GM19452 (cell line): ENCODE measurements around the gene MRPS12.
A peak's percentile ranks its signal among the peaks of the same experiment; 100 is the strongest.

Experiments
- ATAC-seq: cut with Tn5 transposase; IDR thresholded peaks from one replicate; pipeline ENCODE4 v1.9.1; 2021; ENCODE audit not compliant: unreplicated experiment

The MRPS12 gene

DNA sequence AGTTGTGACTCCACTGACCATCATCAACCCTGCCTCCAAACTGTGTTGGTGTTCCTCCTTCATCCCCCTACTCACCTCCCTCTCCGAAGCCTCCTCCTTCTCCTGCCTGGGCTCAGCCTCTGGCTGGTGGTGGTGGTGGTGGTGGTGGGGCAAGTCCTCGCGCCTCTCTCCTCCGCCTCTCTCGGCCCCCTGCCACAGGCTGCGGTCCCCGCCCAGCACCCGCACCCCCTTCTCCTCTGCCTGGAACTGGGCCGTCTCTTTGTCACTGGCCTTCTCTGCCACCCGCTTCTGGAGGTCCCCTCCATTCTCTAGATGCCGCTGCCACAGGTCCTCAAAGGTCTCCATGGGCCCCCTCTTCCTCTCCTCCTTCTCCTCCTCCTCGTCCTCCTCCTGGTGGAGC lies 20.3 kb upstream of the MRPS12 start:
- ATAC-seq, result no peak

- ATAC-seq, result no peak
Observed at GRCh38 chr19:38911388-38912001, 19.2 kb upstream of the MRPS12 start.

- ATAC-seq, result no peak
Observed at GRCh38 chr19:38912600-38913514, 17.9 kb upstream of the MRPS12 start.

GRCh38 chr19:38913958-38914357 lies 16.8 kb upstream of the MRPS12 start:
- ATAC-seq, result no peak

DNA sequence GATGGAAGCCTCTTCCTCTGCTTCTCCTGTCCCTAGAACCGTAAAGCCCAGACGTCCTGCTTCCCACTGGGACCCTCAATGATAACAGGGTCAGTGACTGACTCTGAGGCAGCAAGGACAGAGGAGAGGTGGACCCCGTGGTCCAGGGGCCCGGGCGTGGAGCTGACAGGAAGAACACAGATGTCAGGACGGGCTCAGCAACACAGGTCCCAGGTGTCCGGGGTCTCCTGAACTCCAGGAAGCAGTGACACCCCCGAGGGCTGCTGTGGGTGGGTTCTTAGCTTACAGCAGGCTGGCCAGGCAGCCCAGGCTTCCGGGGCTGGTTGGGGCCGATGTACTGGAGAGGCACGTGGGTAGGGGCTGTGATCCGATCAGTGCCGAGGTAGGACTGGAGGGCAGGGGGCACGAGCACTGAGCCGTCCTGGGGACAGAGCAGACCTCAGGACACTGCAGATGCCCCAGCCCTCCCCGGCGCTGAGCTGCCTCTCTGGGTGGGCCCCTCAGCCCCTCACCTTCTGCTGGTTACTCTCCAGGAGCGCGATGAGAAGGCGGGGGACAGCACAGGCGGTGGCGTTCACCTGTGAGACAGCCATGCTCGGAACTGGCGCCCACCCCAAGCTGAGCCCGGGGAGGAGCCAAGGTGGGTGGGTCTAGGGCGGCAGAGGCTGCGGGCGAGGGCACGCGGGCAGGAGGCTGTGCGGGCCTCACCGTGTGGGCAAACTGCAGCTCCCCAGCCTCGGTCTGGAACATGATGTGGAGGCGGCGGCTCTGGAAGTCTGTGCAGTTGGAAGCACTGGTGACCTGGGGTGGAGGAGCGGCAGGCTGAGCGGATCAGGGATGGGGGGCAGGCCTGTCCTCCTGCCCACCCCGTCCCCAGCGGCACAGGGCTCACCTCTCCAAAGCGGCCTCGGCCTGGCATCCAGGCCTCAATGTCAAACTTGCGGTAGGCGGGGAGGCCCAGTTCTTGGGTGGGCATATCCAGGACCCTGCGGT lies 15.1 kb upstream of the MRPS12 start:
- no peak for ATAC-seq

GRCh38 chr19:38917516-38917915 lies 13.2 kb upstream of the MRPS12 start:
- no peak for ATAC-seq

GRCh38 chr19:38917921-38918491 lies 12.7 kb upstream of the MRPS12 start:
- ATAC-seq, result no peak

DNA sequence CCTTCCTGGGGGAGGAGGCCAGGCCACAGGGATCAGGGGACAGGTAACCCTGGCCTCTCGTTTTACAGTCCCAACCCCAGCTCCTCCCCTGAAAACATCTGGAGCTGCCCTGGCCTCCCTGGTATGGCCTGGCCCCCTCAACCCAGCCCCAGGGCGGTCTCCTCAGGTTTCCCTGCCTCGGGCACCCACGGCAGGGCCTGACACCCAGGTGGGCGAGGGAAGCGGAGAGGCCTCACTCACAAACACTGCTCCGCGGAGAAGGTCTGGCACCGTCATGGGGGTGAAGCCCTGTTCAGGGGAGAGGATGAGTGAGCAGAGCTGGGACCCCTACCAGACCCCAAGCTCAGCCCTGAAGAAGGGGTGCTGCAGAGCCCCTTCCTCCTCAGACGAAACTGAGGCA lies 12.2 kb upstream of the MRPS12 start:
- no peak for ATAC-seq

DNA sequence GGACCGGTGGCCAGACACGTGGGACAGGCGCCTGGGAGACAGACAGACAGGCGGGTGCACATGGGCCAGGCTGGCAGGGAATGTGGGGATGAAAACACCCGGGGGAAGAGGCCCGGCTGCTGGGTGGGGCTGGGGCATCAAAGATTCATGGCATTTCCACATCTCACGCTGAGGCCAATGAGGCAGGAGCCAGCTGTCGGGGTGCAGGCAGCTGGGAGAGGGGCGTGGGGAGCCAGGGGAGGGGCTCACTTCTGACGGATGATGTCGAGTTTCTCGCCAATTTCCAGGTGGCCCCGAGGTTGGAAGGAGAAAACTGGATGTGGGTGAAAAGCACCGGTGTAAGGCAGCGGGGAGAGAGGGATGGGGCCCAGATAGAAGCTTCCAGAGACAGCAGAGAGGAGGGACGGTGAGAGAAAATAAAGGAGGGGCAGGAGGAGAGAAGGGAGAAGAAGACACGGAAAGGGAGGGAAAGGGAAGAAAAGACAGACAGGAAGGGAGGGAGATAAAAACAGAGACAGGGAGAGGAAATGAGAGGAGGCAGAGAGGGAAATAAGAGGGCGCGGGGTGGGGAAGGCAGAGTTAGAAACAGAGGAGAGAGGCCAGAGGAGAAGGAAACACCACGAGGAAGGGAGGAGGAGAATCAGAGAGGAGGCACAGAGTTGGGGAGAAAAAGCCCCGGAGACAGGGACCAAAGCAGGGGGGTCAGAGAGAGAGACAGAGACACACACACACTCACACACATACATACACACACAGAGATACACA lies 10.7 kb upstream of the MRPS12 start:
- ATAC-seq, result no peak

DNA sequence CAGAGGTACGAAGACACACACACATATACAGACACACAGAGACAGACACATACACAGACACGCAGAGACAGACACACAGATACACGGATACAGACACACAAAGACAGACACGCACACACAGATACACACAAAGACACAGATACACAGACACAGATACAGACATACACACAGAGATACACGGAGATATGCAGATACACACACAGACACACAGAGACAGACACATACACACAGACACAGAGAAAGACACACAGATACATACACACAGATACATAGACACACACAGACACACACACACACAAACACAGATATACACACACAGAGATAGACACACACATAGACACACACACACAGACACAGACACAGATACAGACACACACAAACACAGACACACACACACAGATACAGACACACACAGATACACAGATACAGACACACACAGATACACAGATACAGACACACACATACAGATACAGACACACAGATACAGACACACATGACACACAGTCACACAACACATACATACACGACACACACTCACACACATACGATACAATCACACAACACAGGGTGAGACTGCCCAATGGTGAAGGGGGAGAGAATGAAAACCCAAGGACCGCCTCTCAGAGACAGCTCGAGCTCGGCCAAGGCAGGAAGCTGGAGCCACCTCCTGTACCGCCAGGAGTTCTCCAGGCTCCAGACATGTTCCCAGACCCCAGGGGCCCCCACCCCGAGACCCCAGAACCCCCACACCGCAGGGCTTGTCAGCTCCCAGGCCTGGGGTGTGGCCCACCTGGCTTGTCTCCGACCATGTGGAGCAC lies 9.9 kb upstream of the MRPS12 start:
- ATAC-seq, result no peak

DNA sequence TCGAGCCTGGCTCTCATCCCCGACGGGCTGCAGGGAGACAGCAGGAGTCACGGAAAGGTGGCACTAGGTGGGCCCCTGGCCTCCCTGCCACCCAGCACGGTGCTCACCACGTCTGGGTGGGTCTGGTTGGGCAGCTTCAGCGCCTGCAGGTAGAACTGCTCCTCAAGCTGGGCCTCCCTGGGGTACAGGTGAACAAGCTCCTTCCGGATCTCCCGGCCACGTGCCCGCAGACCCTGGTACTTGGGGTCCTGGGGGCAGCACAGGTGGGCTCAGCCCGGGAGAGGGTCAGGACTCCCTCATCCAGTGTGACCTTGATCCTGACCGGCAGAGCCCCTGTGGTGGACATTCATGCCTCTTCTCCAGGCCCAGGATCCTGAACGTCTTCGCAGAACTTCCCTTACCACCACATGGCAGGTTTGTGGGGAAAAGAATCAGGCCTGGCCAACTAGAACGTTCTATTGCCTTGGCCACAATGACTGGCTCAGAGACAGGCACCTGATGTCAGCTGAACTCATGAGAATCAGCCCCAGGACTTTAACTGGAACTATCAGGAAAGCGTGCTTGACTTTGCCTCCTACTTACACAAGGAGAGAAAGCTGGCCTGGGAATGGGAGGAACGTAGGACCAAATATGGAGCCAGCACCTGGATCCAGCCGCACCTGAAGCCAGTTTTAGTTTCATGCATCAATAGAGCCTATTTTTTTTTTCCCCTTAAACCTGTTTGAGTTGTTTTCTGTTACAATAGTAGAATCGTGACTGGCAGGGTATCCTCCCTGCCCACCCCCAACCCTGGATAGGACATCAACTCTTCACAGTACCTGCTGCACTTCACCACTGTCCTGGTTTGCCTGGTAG lies 9.1 kb upstream of the MRPS12 start:
- ATAC-seq, result no peak

- no peak for ATAC-seq
Observed at GRCh38 chr19:38922482-38922881, 8.3 kb upstream of the MRPS12 start.

DNA sequence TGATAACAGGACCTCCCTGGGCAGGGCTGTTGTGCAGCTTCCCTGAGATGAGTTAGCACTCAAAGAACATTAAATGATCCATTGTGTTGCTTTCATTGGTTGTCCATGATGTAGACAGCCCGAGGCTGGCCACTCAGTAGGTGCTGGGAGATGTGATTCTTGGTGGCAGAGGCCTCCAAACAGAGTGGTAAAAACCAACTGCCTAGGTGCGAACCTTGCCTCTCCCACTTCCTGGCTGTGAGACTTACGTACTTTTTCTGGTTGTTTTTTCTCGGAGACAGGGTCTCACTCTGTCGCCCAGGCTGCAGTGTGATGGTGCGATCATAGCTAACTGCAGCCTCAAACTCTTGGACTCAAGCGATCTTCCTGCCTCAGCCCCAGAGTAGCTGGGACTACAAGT lies 6.4 kb upstream of the MRPS12 start:
- ATAC-seq, result no peak

GRCh38 chr19:38928391-38929001 lies 2.2 kb upstream of the MRPS12 start:
- ATAC-seq, result no peak

DNA sequence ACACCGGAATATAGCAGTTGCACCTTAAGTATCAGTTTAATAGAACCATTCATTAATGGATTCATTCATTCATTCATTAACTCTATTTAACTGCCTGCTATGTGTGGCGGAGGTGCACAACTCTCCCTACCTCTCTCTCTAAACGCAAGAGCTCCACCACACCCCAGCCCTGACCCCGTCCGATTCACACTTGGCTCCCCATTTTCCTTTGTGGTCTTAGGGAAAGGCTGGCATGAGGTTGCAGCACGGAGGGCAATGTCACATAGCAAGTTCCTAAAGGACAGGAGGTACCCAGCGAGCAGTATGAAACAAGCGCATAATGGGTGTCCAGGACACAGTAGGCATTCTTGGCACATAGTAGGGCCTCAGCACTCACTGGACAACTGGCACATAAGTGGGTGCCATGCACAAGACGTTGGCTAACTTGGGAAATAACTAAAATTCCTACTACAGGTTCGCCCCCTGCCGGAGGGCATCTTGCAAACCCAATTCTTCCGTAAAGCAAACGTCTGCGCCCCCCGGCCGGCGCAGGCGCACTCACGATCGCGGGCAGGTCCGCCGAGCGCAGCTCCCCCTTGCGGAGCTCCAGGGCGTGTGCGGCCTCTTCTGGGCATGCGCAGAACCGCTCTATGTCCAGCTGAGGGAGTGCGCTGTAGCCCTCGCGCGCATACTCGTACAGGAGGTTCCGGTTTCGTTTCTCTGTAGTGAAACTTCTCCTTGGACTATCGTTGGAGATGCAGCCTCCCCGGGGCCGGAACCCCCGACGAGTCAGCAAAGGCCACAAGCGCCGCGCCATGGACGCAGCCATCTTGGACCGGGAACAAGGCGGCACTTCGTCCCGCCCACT lies 592 bp upstream of the MRPS12 start, which contains the start of gene SARS2:
TSS of gene SARS2 (minus strand) at position 835 of the 847 bp plus-strand sequence. CDS start at position 808, 27 bp downstream.
- ATAC-seq, result peak; percentile 68

DNA sequence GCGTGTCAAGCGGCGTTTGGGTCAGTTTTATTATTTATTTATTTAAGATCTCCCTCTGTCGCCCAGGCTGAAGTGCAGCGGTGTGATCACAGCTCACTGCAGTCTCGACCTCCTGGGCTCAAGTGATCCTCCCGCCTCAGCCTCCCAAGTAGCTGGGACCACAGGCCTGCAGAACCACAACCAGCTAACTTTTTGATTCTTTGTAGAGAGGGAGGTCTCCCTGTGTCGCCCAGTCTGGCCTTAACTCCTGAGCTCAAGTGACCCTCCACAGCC lies 713 bp downstream of the MRPS12 start:
- no peak for ATAC-seq
